Stimulated activated CD4-positive, alpha-beta T cell treated with anti-CD3 and anti-CD28 coated beads, TNF-alpha, amount 100 ng/mL, for 48 hours (primary cell): ENCODE measurements around the gene TPRN.
A peak's percentile ranks its signal among the peaks of the same experiment; 100 is the strongest.

Source experiments
- DNase-seq, 3 donors: peaks; one replicate each; pipeline ENCODE4 v3.0.0-alpha.2; 2020; ENCODE audit warnings: low read depth in 3 of 3

TPRN gene

GRCh38 chr9:137225699-137226331, 25.3 kb upstream of the TPRN start:
- no peak for DNase-seq

GRCh38 chr9:137224830-137225694, 24.5 kb upstream of the TPRN start, which contains the start of gene CYSRT1:
Gene CYSRT1, plus strand, starts transcription at chr9:137225174. Its CDS starts 448 bp downstream, at chr9:137225622.
- DNase-seq: no peak

DNA sequence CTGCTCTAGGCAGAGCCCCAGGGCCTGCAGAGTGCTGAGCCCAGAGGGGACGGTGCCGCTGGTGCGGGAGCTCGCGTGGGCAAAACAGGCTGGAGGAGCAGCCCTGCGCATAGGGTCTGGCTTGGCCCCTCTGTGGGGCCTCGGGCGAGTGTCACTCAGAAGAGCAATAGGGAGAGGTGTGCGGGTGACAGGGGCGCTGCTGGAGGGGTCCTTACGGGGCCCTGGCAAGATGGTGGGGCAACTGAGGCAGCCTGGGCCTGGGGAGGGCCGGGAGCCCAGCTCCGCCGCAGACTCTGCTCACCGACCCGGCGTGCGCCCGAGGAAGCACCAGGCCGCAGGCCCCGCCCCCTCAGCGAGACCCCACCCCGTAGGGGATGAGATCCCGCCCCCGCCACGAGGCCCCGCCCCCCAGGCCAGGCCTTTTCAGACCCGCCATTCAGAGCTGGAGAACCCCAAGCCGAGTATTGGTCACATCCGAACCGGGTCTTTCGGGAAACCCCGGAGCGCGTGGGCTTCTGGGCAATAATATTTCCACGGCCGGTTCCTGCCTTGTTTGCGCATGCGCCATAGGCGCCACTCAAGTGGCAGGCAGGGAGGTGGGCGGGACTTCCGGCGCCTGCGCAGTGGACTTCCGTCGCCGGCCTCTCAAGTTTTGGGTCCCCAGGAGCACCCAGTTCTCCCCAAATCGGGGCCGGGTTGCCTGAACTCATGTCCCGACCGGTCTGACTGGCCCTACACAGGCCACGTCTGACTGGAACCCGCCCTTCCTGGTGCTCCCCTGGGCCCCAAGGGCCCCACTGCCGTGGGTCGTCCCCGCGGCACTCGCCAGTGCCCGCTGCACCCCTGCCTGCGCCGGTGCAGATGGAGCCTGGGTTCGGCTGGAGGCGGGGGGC, 22.8 kb upstream of the TPRN start:
- peak; percentile 99 for DNase-seq

GRCh38 chr9:137222190-137223077, 21.9 kb upstream of the TPRN start, which contains the start of gene RNF208:
Gene RNF208, minus strand, starts transcription at chr9:137222240. Its CDS starts 1,028 bp downstream, at chr9:137221212.
- DNase-seq: no peak

DNA sequence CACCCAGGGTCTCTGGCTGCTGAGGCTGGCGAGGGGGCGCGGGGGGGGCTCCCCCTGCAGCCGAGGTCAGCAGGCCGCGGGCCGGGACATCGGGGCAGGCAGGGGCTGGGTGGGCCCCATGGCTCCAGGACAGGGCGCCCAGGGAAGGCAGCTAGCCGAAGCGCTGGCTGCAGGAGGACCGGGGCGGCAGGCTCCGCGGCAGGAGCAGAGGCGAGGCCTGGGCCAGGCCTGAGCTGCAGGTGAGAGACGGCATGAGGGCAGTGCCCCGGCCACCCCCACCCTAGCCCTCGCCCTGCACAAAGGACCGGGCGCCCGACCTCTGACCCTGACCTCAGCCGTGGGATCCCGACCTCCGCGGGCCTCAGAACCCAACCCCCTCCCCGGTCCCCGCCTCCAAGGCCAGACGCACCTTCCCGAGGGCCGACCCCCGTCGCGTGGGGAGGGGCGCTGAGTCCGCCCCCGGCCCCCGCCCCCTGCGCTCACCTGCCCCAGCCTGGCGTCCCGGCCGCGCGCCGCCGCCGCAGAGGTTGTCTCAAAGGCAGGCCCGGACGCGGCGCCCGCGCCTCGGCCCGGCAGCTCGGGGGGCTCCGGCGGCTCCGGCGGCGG, 21.1 kb upstream of the TPRN start:
- DNase-seq: no peak

GRCh38 chr9:137221095-137221505, 20.6 kb upstream of the TPRN start:
- no peak for DNase-seq

DNA sequence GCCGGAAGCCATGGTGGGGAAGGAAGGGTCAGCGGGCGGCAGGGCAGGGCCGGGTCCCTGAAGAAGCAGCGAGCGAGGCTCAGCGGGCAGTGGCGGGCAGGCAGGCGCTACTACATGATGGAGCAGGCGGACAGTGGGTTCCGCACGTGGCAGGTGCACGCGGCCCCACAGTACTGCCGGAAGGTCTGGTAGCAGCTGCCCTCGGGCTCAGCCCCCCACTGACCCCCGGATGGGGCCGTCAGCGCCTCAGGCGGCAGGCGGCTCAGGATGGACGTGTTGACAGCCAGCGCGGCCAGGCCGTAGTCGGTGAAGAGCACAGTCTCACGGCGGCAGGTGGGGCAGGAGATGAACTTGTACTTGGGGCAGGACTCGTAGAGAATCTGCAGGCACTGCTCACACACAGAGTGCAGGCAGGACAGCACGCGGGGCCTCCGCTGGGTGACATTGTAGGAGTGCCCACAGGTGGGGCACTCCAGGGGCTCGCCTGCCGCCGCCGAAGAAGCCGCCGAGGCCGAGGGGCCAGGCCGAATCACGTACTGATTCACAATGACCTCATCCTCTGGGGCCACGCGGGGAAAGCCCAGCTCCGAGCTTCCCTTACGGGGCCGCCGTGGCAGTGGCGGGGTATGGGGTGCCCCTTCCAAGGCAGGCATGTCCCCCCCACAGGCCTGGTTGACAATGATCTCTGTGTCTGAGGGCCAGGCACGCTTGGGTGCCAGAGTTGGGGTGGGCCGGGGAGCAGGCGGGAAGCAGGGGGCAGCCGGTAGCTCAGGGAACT, 20.0 kb upstream of the TPRN start:
- no peak for DNase-seq

GRCh38 chr9:137219757-137220316, 19.3 kb upstream of the TPRN start:
- no peak for DNase-seq

DNA sequence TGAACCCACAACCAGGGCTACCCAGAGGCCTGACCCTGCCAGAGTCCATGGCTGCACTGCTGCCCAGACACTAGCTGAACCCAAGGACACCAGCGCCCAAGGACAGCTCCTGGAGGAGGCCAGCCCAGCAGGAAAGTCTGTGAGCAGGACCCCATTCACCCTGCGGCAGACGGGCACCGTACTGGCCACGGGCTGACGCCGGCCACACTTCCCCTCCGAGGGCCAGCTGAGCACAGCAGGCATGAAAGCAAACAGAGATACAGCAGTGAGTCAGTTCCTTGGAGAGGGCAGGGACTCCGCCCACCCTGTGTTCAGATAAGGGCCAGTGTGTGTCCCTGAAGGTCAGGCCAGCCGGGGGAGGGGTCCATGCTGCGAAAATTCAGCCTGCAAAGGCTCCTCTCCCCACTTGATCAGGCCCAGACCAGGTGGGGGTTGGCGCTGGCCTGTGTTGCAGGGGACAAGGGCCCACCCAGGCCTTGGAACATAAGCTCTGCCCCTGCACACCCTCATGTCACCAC, 18.3 kb upstream of the TPRN start:
- no peak for DNase-seq

DNA sequence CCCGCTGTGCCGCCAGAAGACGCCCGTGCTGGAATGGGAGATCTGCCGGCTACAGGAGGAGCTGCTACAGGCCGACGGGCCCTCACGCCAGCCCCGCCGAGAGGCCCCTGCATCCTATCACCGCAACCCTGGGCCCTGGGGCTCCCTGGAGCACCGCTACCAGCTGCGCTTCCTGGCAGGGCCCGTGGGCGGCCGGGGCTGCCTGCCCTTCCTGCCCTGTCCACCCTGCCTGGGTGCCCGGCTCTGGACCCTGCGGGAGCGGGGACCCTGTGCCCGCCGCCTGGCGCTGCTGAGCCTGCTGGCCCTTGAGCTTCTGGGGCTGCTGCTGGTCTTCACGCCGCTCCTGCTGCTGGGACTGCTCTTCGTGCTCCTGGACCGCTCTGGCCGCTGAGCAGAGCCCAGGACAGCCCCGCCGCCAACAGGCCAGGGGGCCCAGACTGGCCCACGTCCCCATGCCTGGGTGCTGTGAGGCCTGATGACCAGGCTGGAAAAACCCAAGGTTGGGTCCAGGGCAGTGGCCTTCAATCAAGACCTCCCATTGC, 17.7 kb upstream of the TPRN start:
- no peak for DNase-seq

DNA sequence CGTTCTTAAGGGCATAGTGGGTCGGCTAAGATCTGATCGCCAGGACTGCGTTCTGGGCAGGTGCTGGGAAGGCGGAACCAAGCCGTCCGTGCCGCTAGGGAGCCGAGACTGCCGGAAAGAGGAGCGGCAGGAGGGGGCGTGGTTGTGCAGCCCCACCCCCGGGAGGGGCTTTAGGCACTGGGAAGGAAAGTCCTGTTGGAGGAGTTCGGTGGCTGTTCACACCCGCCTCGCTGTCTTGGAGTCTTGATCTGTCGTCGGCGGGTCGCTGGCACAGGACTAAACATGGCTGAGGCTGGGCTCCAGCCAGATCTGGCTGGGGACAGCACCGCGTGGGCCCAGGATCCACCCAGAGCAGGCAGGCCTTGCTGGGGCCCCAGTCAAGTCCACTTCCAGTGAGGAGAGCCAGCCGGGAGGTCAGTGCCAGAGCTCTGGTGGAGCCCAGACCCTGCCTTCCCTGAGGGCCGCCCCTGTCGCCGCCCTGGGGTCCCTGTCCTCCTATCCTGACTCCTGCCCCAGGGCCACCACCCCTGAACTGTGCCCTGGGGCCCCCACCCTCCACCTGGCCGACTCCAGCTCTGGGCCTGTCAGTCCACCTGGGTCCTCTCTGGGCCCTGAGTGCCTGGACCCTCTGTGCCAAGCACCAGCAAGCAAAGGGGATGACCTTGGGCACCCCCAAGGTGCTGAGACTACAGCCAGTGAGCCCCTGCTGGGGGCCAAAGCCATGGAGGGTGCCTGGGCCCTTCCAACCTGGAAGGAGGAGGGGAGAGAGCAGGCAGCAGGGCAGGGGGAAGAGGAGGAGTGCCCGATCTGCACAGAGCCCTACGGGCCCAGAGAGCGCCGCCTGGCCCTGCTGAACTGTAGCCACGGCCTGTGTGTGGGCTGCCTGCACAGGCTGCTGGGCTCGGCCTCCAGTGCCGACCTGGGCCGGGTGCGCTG, 17.0 kb upstream of the TPRN start:
- no peak for DNase-seq

GRCh38 chr9:137216188-137216965, 15.8 kb upstream of the TPRN start:
- no peak for DNase-seq

- DNase-seq: no peak
Observed at GRCh38 chr9:137215196-137215986, 14.8 kb upstream of the TPRN start.

- no peak for DNase-seq
Observed at GRCh38 chr9:137214620-137215019, 14.1 kb upstream of the TPRN start.

GRCh38 chr9:137213160-137214060, 12.9 kb upstream of the TPRN start:
- no peak for DNase-seq
